ENCODE results near the gene SCG5. TPM values are rescaled to one million over a fixed set of nuclear protein-coding genes. Genes with fewer than 3 reads are reported as not detected.

SCG5 gene
- polyA plus RNA-seq, 1 of the 3 experiments (the other 2 are of a cell fraction), result 11.0 TPM

GRCh38 chr15:32636908-32637567 lies 4.5 kb upstream of the SCG5 start (continued):
- TF ChIP-seq REST (IDR thresholded peaks at IDR 0.05; ENCODE audit: low read depth, low read length) (no peak), SMC3 (IDR thresholded peaks at IDR 0.05; ENCODE audit: low read depth, low read length) (no peak), TAF1 (IDR thresholded peaks at IDR 0.05; ENCODE audit: borderline replicate concordance, low read depth, low read length) (no peak), EZH2phosphoT487 (IDR thresholded peaks at IDR 0.05; ENCODE audit: borderline replicate concordance, low read depth) (no peak), FOSL2 (IDR thresholded peaks at IDR 0.05; ENCODE audit: borderline replicate concordance, low read depth) (no peak), RCOR1 (IDR thresholded peaks at IDR 0.05; ENCODE audit: low read length) (no peak), MEF2A (IDR thresholded peaks at IDR 0.05; ENCODE audit: borderline replicate concordance, low read depth) (no peak), POLR2AphosphoS5 (IDR thresholded peaks at IDR 0.05; ENCODE audit: low read depth, low read length) (no peak), CHD2 (IDR thresholded peaks at IDR 0.05; ENCODE audit: low read length, partially characterized antibody) (no peak)

DNA sequence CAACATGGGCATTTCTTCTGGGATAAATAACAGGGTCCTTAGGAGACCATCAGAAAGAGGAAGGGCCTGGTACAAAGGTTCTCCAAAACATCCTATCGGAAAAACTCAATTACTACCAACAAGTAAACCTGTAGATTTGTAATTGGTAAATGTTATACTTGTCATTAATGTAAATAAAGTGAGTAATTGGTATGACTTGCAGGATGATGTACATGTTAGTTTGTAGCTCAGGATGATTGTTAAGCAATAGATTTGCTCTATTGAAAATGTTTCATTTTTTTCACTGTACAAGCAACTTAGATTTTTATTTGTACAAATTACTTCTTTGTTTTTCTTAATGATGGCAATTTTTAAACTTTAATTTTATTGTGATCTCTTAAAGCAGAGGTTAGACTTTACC lies 3.8 kb upstream of the SCG5 start:
- Histone ChIP-seq H3K4me3 (ENCODE audit: low read depth in 2 of 2, low read length in 1 of 2) (no peak overlapping the region), H3K9ac (no peak overlapping the region), H3K27me3 (ENCODE audit: insufficient read depth) (no peaks in the 10 kb centered on the region), H3K27ac (ENCODE audit: low read depth in 2 of 2, low read length in 1 of 2) (no peak overlapping the region), H4K20me1 (ENCODE audit: insufficient read depth) (no peaks in the 10 kb centered on the region), H3K36me3 (replicated peaks in 1 of 2; ENCODE audit: control insufficient read depth in 1 of 2, insufficient read depth in 2 of 2, low read length in 1 of 2) (peaks cover 51 to 59% of the 10 kb centered on the region in 2 experiments), H3K4me2 (no peak overlapping the region), H3K9me2 (no peaks in the 10 kb centered on the region), H3K79me2 (ENCODE audit: insufficient read depth) (peaks cover 7% of the 10 kb centered on the region; the same call in 1 of the 2 replicates), H3K4me1 (ENCODE audit: control insufficient read depth in 1 of 2, insufficient read depth in 2 of 2, low read depth in 1 of 2, low read length in 1 of 2) (peaks cover 0 to 2% of the 10 kb centered on the region in 2 experiments; a peak in 1 of 4 replicates), H3F3A (replicated peaks; ENCODE audit: insufficient read depth) (peaks cover 31% of the 10 kb centered on the region), H3K9me3 (no peaks in the 10 kb centered on the region), H2AFZ (ENCODE audit: low read depth) (no peak overlapping the region)
- CTCF ChIA-PET, result interaction anchor here (1.2 to 1.3 kb wide), 2 partner anchors 14 to 25 kb away, joined by 3 to 4 read pairs; no protein-coding TSS in a partner anchor
- WGBS (ENCODE audit: low lambda C conversion rate), result 95% methylated on average over 1 of the region's 1 CpG
- no peak for DNase-seq
- POLR2A ChIA-PET, result no interaction called here
- TF ChIP-seq RAD21 (IDR thresholded peaks at IDR 0.05; ENCODE audit: low read length) (no peak), FOXM1 (IDR thresholded peaks at IDR 0.05; ENCODE audit: low read depth) (no peak)

Data from SK-N-SH (cell line).